ENCODE results near the gene SCART1. TPM values are rescaled to one million over a fixed set of nuclear protein-coding genes. Genes with fewer than 3 reads are reported as not detected.
"Not testable (repeated sequence)": the region's sequence is repeated elsewhere in the genome, so short reads cannot be mapped to it uniquely, and the experiment has no call there.

Gene SCART1
- polyA plus RNA-seq, result under 1 TPM in 2 of 3 donors, not detected in 1; 0.20 to 0.74 TPM

GRCh38 chr10:133453516-133454203 is at the start of gene SCART1:
Gene SCART1, plus strand, starts transcription at chr10:133453945. Its CDS starts 53 bp downstream, at chr10:133453998.
- peaks cover 1 to 12% (median 9%) of the 10 kb centered on the region in 6 donors for H3K9me3 Mint-ChIP-seq
- no peaks in the 10 kb centered on the region for H3K4me1 Mint-ChIP-seq
- no peak within 1 kb of the TSS for H3K27ac Mint-ChIP-seq
- H3K27me3 Mint-ChIP-seq (ENCODE audit: low read depth in 3 of 3), result peaks cover 0 to 1% (median under 1%) of the 10 kb centered on the region in 3 donors
- H3K36me3 Mint-ChIP-seq, result peaks cover 1 to 7% (median 1%) of the 10 kb centered on the region in 3 donors
- no peak for DNase-seq
- H3K4me3 Mint-ChIP-seq, result no peak within 1 kb of the TSS

- Mint-ChIP-seq H3K4me3 (no peak overlapping the region), H3K27me3 (ENCODE audit: low read depth in 3 of 3) (peaks cover 0 to 3% (median 2%) of the 10 kb centered on the region in 3 donors), H3K9me3 (no peaks in the 10 kb centered on the region), H3K36me3 (peaks cover 30 to 68% (median 39%) of the 10 kb centered on the region in 3 donors), H3K4me1 (peaks cover 44 to 58% of the 10 kb centered on the region in 2 donors), H3K27ac (peak overlapping the region in 2 of 6 donors; percentile 1 to 3)
- DNase-seq, result no peak
Measured at GRCh38 chr10:133405272-133405671, 48.5 kb upstream of the SCART1 start.

- Mint-ChIP-seq H3K27me3 (ENCODE audit: low read depth in 3 of 3) (peaks cover 0 to 3% (median 2%) of the 10 kb centered on the region in 3 donors), H3K36me3 (peaks cover 37 to 70% (median 42%) of the 10 kb centered on the region in 3 donors), H3K9me3 (peaks cover 0 to 6% (median 2%) of the 10 kb centered on the region in 6 donors), H3K4me3 (no peak overlapping the region), H3K4me1 (peaks cover 37 to 53% of the 10 kb centered on the region in 2 donors), H3K27ac (peak overlapping the region in 3 of 6 donors; percentile 30 to 43 (median 31))
- no peak for DNase-seq
Measured at GRCh38 chr10:133405844-133406527, 47.8 kb upstream of the SCART1 start.

GRCh38 chr10:133411523-133412380 is 42.0 kb upstream of the SCART1 start:
- Mint-ChIP-seq H3K4me3 (no peak overlapping the region), H3K9me3 (peaks cover 5 to 26% (median 18%) of the 10 kb centered on the region in 6 donors), H3K4me1 (peaks cover 13 to 51% of the 10 kb centered on the region in 2 donors), H3K27ac (peak overlapping the region in 2 of 6 donors; percentile 16 to 81), H3K36me3 (peaks cover 53 to 77% (median 68%) of the 10 kb centered on the region in 3 donors), H3K27me3 (ENCODE audit: low read depth in 3 of 3) (peaks cover 0 to 1% (median 0%) of the 10 kb centered on the region in 3 donors)
- no peak for DNase-seq

- DNase-seq, result no peak
- Mint-ChIP-seq H3K36me3 (peaks cover 53 to 73% (median 68%) of the 10 kb centered on the region in 3 donors), H3K27me3 (ENCODE audit: low read depth in 3 of 3) (peaks cover 0 to 1% (median 0%) of the 10 kb centered on the region in 3 donors), H3K27ac (no peak overlapping the region), H3K4me3 (no peak overlapping the region), H3K4me1 (peaks cover 13 to 51% of the 10 kb centered on the region in 2 donors), H3K9me3 (peaks cover 5 to 26% (median 18%) of the 10 kb centered on the region in 6 donors)
Measured at GRCh38 chr10:133412381-133412711, 41.4 kb upstream of the SCART1 start.

GRCh38 chr10:133414401-133414800 is 39.3 kb upstream of the SCART1 start:
- not testable (repeated sequence) for H3K27ac Mint-ChIP-seq; H3K27me3 Mint-ChIP-seq (ENCODE audit: low read depth in 3 of 3); H3K4me3 Mint-ChIP-seq; DNase-seq
- H3K36me3 Mint-ChIP-seq, result peaks cover 46 to 59% (median 51%) of the 10 kb centered on the region in 3 donors
- peaks cover 5 to 26% (median 18%) of the 10 kb centered on the region in 6 donors for H3K9me3 Mint-ChIP-seq
- H3K4me1 Mint-ChIP-seq, result peaks cover 6 to 33% of the 10 kb centered on the region in 2 donors

GRCh38 chr10:133415752-133416151 is 38.0 kb upstream of the SCART1 start:
- peaks cover 0 to 1% (median 0%) of the 10 kb centered on the region in 3 donors for H3K27me3 Mint-ChIP-seq (ENCODE audit: low read depth in 3 of 3)
- peak overlapping the region in 1 of 6 donors; percentile 67 for H3K27ac Mint-ChIP-seq
- peaks cover 6 to 28% of the 10 kb centered on the region in 2 donors for H3K4me1 Mint-ChIP-seq
- no peak overlapping the region for H3K4me3 Mint-ChIP-seq
- peaks cover 5 to 26% (median 16%) of the 10 kb centered on the region in 6 donors for H3K9me3 Mint-ChIP-seq
- peaks cover 34 to 47% (median 40%) of the 10 kb centered on the region in 3 donors for H3K36me3 Mint-ChIP-seq
- no peak for DNase-seq

GRCh38 chr10:133418289-133418993 is 35.3 kb upstream of the SCART1 start:
- Mint-ChIP-seq H3K4me3 (no peak overlapping the region), H3K27me3 (ENCODE audit: low read depth in 3 of 3) (peaks cover 0 to 1% (median 0%) of the 10 kb centered on the region in 3 donors), H3K9me3 (peaks cover 0 to 3% (median under 1%) of the 10 kb centered on the region in 6 donors), H3K27ac (no peak overlapping the region), H3K36me3 (peaks cover 10 to 22% (median 15%) of the 10 kb centered on the region in 3 donors), H3K4me1 (peaks cover 3 to 11% of the 10 kb centered on the region in 2 donors)
- no peak for DNase-seq

GRCh38 chr10:133419211-133419950 is 34.4 kb upstream of the SCART1 start:
- Mint-ChIP-seq H3K9me3 (peaks cover 0 to 2% (median 0%) of the 10 kb centered on the region in 6 donors), H3K4me3 (no peak overlapping the region), H3K36me3 (peaks cover 7 to 18% (median 12%) of the 10 kb centered on the region in 3 donors), H3K27me3 (ENCODE audit: low read depth in 3 of 3) (peaks cover 0 to 1% (median 0%) of the 10 kb centered on the region in 3 donors), H3K27ac (no peak overlapping the region), H3K4me1 (peaks cover 5 to 11% of the 10 kb centered on the region in 2 donors)
- no peak for DNase-seq

GRCh38 chr10:133420028-133420427 is 33.7 kb upstream of the SCART1 start:
- no peaks in the 10 kb centered on the region for H3K27me3 Mint-ChIP-seq (ENCODE audit: low read depth in 3 of 3)
- no peak for DNase-seq
- no peak overlapping the region for H3K4me3 Mint-ChIP-seq
- peaks cover 7 to 16% (median 12%) of the 10 kb centered on the region in 3 donors for H3K36me3 Mint-ChIP-seq
- no peak overlapping the region for H3K27ac Mint-ChIP-seq
- H3K4me1 Mint-ChIP-seq, result peaks cover 5 to 11% of the 10 kb centered on the region in 2 donors
- peaks cover 0 to 2% (median 0%) of the 10 kb centered on the region in 6 donors for H3K9me3 Mint-ChIP-seq

- H3K27ac Mint-ChIP-seq, result no peak overlapping the region
- no peak for DNase-seq
- H3K27me3 Mint-ChIP-seq (ENCODE audit: low read depth in 3 of 3), result no peaks in the 10 kb centered on the region
- H3K4me1 Mint-ChIP-seq, result peaks cover 5 to 7% of the 10 kb centered on the region in 2 donors
- H3K36me3 Mint-ChIP-seq, result peaks cover 1 to 10% (median 6%) of the 10 kb centered on the region in 3 donors
- peaks cover 0 to 2% (median 0%) of the 10 kb centered on the region in 6 donors for H3K9me3 Mint-ChIP-seq
- H3K4me3 Mint-ChIP-seq, result no peak overlapping the region
Measured at GRCh38 chr10:133420579-133420978, 33.2 kb upstream of the SCART1 start.
